Erythroblast (primary cell): ENCODE results near the gene RPL27.

Source experiments
- GATA1 ChIP-seq: IDR thresholded peaks from 2 replicates; pipeline ENCODE4 v1.6.1; 2011; ENCODE audit warnings: low read depth, mild to moderate bottlenecking, control low read depth, low read length, moderate library complexity
- POLR2A ChIP-seq: IDR thresholded peaks from 2 replicates; pipeline ENCODE4 v1.6.1; 2011; ENCODE audit warnings: mild to moderate bottlenecking, low read length

DNA sequence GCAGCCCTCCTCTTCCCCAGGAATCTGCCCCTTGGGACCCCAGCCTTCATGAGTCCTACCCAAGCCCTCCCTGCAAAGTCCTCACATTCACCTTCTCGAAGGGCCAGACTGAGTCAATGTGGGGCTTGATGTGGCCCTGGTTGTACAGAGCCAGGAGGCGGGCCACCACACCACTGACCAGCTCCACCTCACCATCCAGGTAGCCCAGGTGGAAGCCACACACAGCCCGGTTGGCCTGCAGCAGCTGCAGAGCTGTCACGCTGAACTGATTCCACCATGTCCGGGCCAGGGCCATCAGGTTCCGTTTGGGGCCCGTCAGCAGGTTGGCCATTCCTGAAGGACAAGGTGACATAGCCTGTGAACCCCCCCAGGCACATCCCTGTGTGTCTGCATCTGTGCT lies 18.0 kb downstream of the RPL27 start:
- TF ChIP-seq POLR2A, result no peak
- no peak for TF ChIP-seq GATA1
